MM.1S (cell line): ENCODE measurements around the gene RAB6D.
"Not testable (repeated sequence)": the region's sequence is repeated elsewhere in the genome, so short reads cannot be mapped to it uniquely, and the experiment has no call there.

ENCODE experiments used
- DNase-seq: peaks from one replicate; pipeline ENCODE4 v3.0.0-alpha.2; 2015
- H2AFZ ChIP-seq: fragments of 300-600 bp; sonication (generic); 2 replicates; pipeline ENCODE4 v1.6.0; 2016; ENCODE audit warnings: antibody characterized with exemption, low read length
- H3F3A ChIP-seq: fragments of 300-600 bp; sonication (generic); 2 replicates; pipeline ENCODE4 v1.6.1; 2016; ENCODE audit warnings: mild to moderate bottlenecking, antibody characterized with exemption, low read length, moderate library complexity, mixed read lengths; ENCODE audit not compliant: insufficient read depth
- H3K27ac ChIP-seq: fragments of 300-600 bp; sonication (generic); 2 replicates; pipeline ENCODE4 v1.5.1; 2016; ENCODE audit warnings: mild to moderate bottlenecking, low read length
- H3K27me3 ChIP-seq: fragments of 300-600 bp; sonication (generic); replicated peaks from 2 replicates; pipeline ENCODE4 v1.6.0; 2016; ENCODE audit warnings: low read length; ENCODE audit not compliant: insufficient read depth
- H3K36me3 ChIP-seq: fragments of 300-600 bp; sonication (generic); replicated peaks from 2 replicates; pipeline ENCODE4 v1.6.1; 2016; ENCODE audit warnings: mild to moderate bottlenecking, low read length, mixed read lengths; ENCODE audit not compliant: insufficient read depth
- H3K4me1 ChIP-seq: fragments of 300-600 bp; sonication (generic); 2 replicates; pipeline ENCODE4 v1.6.1; 2016; ENCODE audit warnings: low read length, mixed read lengths
- H3K4me2 ChIP-seq: fragments of 300-600 bp; sonication (generic); 2 replicates; pipeline ENCODE4 v1.6.0; 2016; ENCODE audit warnings: low read depth, low read length
- H3K4me3 ChIP-seq: fragments of 300-600 bp; sonication (generic); 2 replicates; pipeline ENCODE4 v1.5.1; 2016; ENCODE audit warnings: low read length, mixed read lengths
- H3K79me2 ChIP-seq: fragments of 300-600 bp; sonication (generic); 2 replicates; pipeline ENCODE4 v1.6.1; 2016; ENCODE audit warnings: mixed run types, low read length, mixed read lengths
- H3K9ac ChIP-seq: fragments of 300-600 bp; sonication (generic); 2 replicates; pipeline ENCODE4 v1.6.1; 2016; ENCODE audit warnings: low read length, mixed read lengths
- H3K9me2 ChIP-seq: fragments of 300-600 bp; sonication (generic); replicated peaks from 2 replicates; pipeline ENCODE4 v1.6.1; 2016; ENCODE audit warnings: mild to moderate bottlenecking, low read length, mixed read lengths; ENCODE audit not compliant: insufficient read depth
- H3K9me3 ChIP-seq: fragments of 300-600 bp; sonication (generic); replicated peaks from 2 replicates; pipeline ENCODE4 v1.6.1; 2016; ENCODE audit warnings: mild to moderate bottlenecking, low read length, mixed read lengths; ENCODE audit not compliant: insufficient read depth
- H4K20me1 ChIP-seq: fragments of 300-600 bp; sonication (generic); 2 replicates; pipeline ENCODE4 v1.6.1; 2016; ENCODE audit warnings: mild to moderate bottlenecking, low read length, moderate library complexity, mixed read lengths; ENCODE audit not compliant: insufficient read depth
- EZH2 ChIP-seq: fragments of 300-600 bp; sonication (generic); optimal IDR thresholded peaks from 2 replicates; pipeline ENCODE3; 2017; ENCODE audit warnings: low read depth, mild to moderate bottlenecking, antibody characterized with exemption, low read length, mixed read lengths
- EZH2phosphoT487 ChIP-seq: fragments of 300-600 bp; sonication (generic); IDR thresholded peaks from 2 replicates; pipeline ENCODE4 v1.6.1; 2018; ENCODE audit warnings: antibody characterized with exemption, low read length
- TF ChIP-seq, protein P1 (sequence below): fragments of 300-600 bp; sonication (generic); IDR thresholded peaks from 2 replicates; pipeline ENCODE4 v1.5.1; 2016; ENCODE audit warnings: antibody characterized with exemption, low read length, mixed read lengths

RAB6D gene

DNA sequence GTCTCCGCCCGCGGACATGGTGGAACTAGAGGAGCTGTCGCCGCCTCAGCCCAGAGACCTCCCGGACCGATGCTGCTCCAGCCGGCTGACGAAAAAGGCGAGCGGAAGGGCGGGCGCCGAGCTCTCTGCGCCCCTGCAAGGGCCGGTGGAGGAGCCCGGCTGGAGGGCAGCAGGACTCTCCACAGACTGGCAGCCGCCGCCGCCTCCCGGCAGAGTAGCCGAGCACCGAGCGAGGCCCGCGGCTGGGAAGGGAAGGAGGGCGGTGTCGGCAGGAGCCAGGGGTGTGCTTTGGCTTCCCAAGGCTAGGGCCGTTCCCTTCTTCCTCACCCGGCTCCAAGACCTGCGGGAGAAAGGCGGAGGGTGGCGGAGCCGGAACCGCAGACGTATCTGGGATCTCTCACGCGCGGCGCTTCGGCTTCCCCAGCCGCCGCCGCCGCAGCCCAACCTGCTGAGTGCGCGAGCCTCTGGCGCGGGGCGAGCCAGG lies at the start of gene RAB6D:
TSS of gene RAB6D (minus strand) at position 466 of the 484 bp plus-strand sequence. CDS start at position 18, 448 bp downstream.
- H3K79me2 ChIP-seq, H3K9me3 ChIP-seq, H3K27me3 ChIP-seq, H3K9ac ChIP-seq, H3K9me2 ChIP-seq, H3K4me3 ChIP-seq, H3K4me1 ChIP-seq, H3K27ac ChIP-seq, H3K4me2 ChIP-seq, H3F3A ChIP-seq, H3K36me3 ChIP-seq, H4K20me1 ChIP-seq, H2AFZ ChIP-seq, DNase-seq: not testable (repeated sequence)

DNA sequence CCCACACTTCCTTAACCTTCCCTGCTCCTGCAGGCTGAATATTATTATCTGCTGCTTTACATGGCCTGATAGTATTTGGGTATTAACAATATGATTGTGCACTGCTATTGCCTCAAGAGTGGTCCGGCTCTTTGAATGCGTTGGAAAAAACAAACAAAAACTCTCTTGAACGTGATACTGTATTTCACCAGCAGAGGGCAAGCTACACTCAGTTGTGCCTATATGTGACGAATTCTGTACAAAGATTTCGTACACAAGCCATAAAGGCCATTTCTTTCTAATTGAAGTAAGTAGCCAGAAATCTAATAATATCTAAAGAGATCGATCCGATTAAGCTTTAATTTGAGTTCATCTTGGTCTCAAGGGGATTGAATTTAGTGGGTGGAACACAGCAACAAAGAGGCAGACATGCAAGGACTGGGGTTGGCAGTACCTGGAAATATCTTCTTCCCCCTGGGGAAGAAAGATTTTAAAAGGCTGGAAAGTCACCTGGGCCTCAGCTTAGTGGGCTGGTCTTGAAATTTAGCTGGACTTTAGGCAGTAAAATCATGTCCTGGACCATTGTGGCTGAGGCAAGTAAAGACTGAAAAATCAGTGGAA lies 49.3 kb upstream of the RAB6D start:
- H3K4me2 ChIP-seq = peak overlapping the region; percentile 15; the same call in 1 of the 2 replicates
- no peak overlapping the region for H3K4me3 ChIP-seq
- no peaks in the 10 kb centered on the region for H3K36me3 ChIP-seq
- H3K79me2 ChIP-seq = no peaks in the 10 kb centered on the region
- H3K27me3 ChIP-seq = no peaks in the 10 kb centered on the region
- no peak overlapping the region for H3K9ac ChIP-seq
- H3K27ac ChIP-seq = no peak overlapping the region
- TF ChIP-seq, protein P1, sequence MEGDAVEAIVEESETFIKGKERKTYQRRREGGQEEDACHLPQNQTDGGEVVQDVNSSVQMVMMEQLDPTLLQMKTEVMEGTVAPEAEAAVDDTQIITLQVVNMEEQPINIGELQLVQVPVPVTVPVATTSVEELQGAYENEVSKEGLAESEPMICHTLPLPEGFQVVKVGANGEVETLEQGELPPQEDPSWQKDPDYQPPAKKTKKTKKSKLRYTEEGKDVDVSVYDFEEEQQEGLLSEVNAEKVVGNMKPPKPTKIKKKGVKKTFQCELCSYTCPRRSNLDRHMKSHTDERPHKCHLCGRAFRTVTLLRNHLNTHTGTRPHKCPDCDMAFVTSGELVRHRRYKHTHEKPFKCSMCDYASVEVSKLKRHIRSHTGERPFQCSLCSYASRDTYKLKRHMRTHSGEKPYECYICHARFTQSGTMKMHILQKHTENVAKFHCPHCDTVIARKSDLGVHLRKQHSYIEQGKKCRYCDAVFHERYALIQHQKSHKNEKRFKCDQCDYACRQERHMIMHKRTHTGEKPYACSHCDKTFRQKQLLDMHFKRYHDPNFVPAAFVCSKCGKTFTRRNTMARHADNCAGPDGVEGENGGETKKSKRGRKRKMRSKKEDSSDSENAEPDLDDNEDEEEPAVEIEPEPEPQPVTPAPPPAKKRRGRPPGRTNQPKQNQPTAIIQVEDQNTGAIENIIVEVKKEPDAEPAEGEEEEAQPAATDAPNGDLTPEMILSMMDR = peak; percentile 80
- no peak for TF ChIP-seq EZH2
- TF ChIP-seq EZH2phosphoT487 = no peak
- H3K4me1 ChIP-seq = no peaks in the 10 kb centered on the region
- H2AFZ ChIP-seq = peak overlapping the region; percentile 50
- peak; percentile 65 for DNase-seq
- no peaks in the 10 kb centered on the region for H4K20me1 ChIP-seq
- H3K9me2 ChIP-seq = no peaks in the 10 kb centered on the region
- H3F3A ChIP-seq = no peaks in the 10 kb centered on the region
- H3K9me3 ChIP-seq = no peaks in the 10 kb centered on the region

DNA sequence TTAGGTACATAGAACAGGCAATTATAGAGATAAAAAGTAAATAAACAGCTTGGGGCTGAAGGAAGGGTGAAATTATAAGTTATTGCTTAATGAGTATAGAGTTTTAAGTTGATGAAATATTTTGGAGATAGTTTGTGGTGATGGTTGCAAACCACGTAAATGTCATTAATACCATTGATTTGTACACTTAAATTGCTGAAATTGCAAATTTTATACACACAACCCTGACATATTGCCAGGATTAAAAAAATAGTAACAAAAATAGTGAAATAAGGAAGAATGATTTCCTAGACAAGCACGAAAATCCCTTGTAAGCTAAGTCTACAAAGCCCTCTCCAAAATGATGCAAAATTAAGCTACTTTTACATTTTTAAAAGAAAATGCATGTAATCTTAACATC lies 46.2 kb upstream of the RAB6D start:
- no peaks in the 10 kb centered on the region for H3K9me3 ChIP-seq
- no peak overlapping the region for H3K9ac ChIP-seq
- no peak overlapping the region for H3K4me3 ChIP-seq
- TF ChIP-seq EZH2phosphoT487 (no peak), EZH2 (no peak)
- TF ChIP-seq, protein P1 = no peak
- no peak for DNase-seq
- H3K36me3 ChIP-seq = no peaks in the 10 kb centered on the region
- H3K4me2 ChIP-seq = no peak overlapping the region
- H3K27me3 ChIP-seq = no peaks in the 10 kb centered on the region
- H2AFZ ChIP-seq = no peak overlapping the region
- no peaks in the 10 kb centered on the region for H3F3A ChIP-seq
- H3K27ac ChIP-seq = no peak overlapping the region
- H3K79me2 ChIP-seq = no peaks in the 10 kb centered on the region
- H4K20me1 ChIP-seq = no peaks in the 10 kb centered on the region
- H3K9me2 ChIP-seq = no peaks in the 10 kb centered on the region
- H3K4me1 ChIP-seq = no peaks in the 10 kb centered on the region

DNA sequence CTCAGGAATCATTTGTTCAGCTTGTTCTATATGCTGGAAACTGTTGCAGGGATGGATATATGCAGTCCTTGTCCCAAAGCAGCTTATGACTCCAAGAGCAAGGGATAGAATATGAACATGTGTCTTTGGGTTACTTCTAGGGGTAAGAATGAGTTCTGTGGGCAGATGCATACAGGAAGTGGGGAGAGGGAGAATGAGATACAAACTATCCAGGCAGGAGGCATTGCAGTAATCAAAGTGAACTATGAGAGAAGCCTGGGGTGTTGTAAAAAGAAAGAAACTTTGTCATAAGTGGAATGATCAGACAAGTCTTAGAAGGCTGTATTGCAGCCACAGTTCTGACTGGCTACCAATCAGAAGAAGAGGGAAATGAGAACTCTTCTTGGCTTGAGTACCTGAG lies 44.8 kb upstream of the RAB6D start:
- Histone ChIP-seq H3K79me2 (no peaks in the 10 kb centered on the region), H3F3A (no peaks in the 10 kb centered on the region), H3K27ac (no peak overlapping the region), H3K9me3 (no peaks in the 10 kb centered on the region), H3K9me2 (no peaks in the 10 kb centered on the region), H2AFZ (no peak overlapping the region), H3K36me3 (no peaks in the 10 kb centered on the region), H3K4me1 (no peaks in the 10 kb centered on the region), H4K20me1 (no peaks in the 10 kb centered on the region), H3K27me3 (no peaks in the 10 kb centered on the region), H3K9ac (no peak overlapping the region), H3K4me3 (no peak overlapping the region), H3K4me2 (no peak overlapping the region)
- no peak for DNase-seq
- TF ChIP-seq, protein P1 = no peak
- TF ChIP-seq EZH2 (no peak), EZH2phosphoT487 (no peak)
